ENCODE measurements around the gene KRTAP10-6. TPM values are rescaled to one million over a fixed set of nuclear protein-coding genes. Genes with fewer than 3 reads are reported as not detected.
"Not testable (repeated sequence)": the region's sequence is repeated elsewhere in the genome, so short reads cannot be mapped to it uniquely, and the experiment has no call there.

KRTAP10-6 gene
- total and polyA plus RNA-seq, 10 donors, result not detected

- intact Hi-C loops (cut with DNase I; ENCODE audit: low total_unique reads), result no loop called here
Measured at GRCh38 chr21:44594406-44594916, 2.2 kb upstream of the KRTAP10-6 start.

GRCh38 chr21:44593598-44594405, 1.5 kb upstream of the KRTAP10-6 start:
- WGBS, 5 donors, result 63 to 78% (median 72%) methylated on average over 20 of the region's 20 CpGs
- intact Hi-C loops (cut with DNase I; ENCODE audit: low total_unique reads), result no loop called here
- DNase-seq, result no peak

More at GRCh38 chr21:44594406-44594916, 2.2 kb upstream of the KRTAP10-6 start:
- no peak overlapping the region for H3K4me3 ChIP-seq
- no peaks in the 10 kb centered on the region for H3K4me1 ChIP-seq
- WGBS, 5 donors, result 78 to 85% (median 83%) methylated on average over 12 of the region's 12 CpGs
- TF ChIP-seq POLR2A (IDR thresholded peaks at IDR 0.05) (no peak), POLR2AphosphoS5 (IDR thresholded peaks at IDR 0.05) (no peak), CTCF (IDR thresholded peaks at IDR 0.05 in 8 of 11, conservative IDR thresholded peaks at IDR 0.05 in 3 of 11) (no peak)
- H3K27ac ChIP-seq, result no peak overlapping the region
- no peaks in the 10 kb centered on the region for H3K36me3 ChIP-seq
- no peak for DNase-seq
- peaks cover 0 to 11% (median 0%) of the 10 kb centered on the region in 8 donors for H3K9me3 ChIP-seq
- peaks cover 0 to 42% (median 11%) of the 10 kb centered on the region in 7 donors for H3K27me3 ChIP-seq (replicated peaks in 1 of 7)

GRCh38 chr21:44591801-44592130, 539 bp downstream of the KRTAP10-6 start:
- intact Hi-C loops (cut with DNase I; ENCODE audit: low total_unique reads); DNase-seq; H3K9me3 ChIP-seq; H3K36me3 ChIP-seq; H3K27ac ChIP-seq; H3K4me3 ChIP-seq; H3K4me1 ChIP-seq: not testable (repeated sequence)
- 38 to 77% (median 54%) methylated on average over 1 to 4 of the region's 4 CpGs; no CpG with 5 or more reads in 1 of the 5 donors for WGBS, 5 donors
- peaks cover 0 to 38% (median 12%) of the 10 kb centered on the region in 7 donors for H3K27me3 ChIP-seq (replicated peaks in 1 of 7)

More at GRCh38 chr21:44593598-44594405, 1.5 kb upstream of the KRTAP10-6 start:
- H3K27ac ChIP-seq, result no peak overlapping the region
- no peaks in the 10 kb centered on the region for H3K36me3 ChIP-seq
- TF ChIP-seq POLR2A (IDR thresholded peaks at IDR 0.05) (no peak), CTCF (IDR thresholded peaks at IDR 0.05 in 8 of 11, conservative IDR thresholded peaks at IDR 0.05 in 3 of 11) (no peak), POLR2AphosphoS5 (IDR thresholded peaks at IDR 0.05) (no peak)
- H3K27me3 ChIP-seq (replicated peaks in 1 of 7), result peaks cover 0 to 43% (median 12%) of the 10 kb centered on the region in 7 donors
- no peak overlapping the region for H3K4me3 ChIP-seq
- no peaks in the 10 kb centered on the region for H3K4me1 ChIP-seq
- H3K9me3 ChIP-seq, result peaks cover 0 to 9% (median 0%) of the 10 kb centered on the region in 8 donors

- H3K36me3 ChIP-seq; H3K4me1 ChIP-seq; H3K9me3 ChIP-seq; intact Hi-C loops (cut with DNase I; ENCODE audit: low total_unique reads); DNase-seq; H3K4me3 ChIP-seq; H3K27ac ChIP-seq: not testable (repeated sequence)
- WGBS, 5 donors, result 74 to 82% (median 76%) methylated on average over 15 to 18 of the region's 19 CpGs
- peaks cover 0 to 42% (median 14%) of the 10 kb centered on the region in 7 donors for H3K27me3 ChIP-seq (replicated peaks in 1 of 7)
Measured at GRCh38 chr21:44590897-44591800, 1.2 kb downstream of the KRTAP10-6 start.
